IPS DF 4.7 (cell line): ENCODE measurements around the gene USP9X.
"Not testable (repeated sequence)": the region's sequence is repeated elsewhere in the genome, so short reads cannot be mapped to it uniquely, and the experiment has no call there.

ENCODE experiments used
- DNase-seq: peaks from one replicate; pipeline ENCODE4 v3.0.0-alpha.2; 2013; ENCODE audit warnings: low spot score; ENCODE audit errors: extremely low read depth

USP9X gene

DNA sequence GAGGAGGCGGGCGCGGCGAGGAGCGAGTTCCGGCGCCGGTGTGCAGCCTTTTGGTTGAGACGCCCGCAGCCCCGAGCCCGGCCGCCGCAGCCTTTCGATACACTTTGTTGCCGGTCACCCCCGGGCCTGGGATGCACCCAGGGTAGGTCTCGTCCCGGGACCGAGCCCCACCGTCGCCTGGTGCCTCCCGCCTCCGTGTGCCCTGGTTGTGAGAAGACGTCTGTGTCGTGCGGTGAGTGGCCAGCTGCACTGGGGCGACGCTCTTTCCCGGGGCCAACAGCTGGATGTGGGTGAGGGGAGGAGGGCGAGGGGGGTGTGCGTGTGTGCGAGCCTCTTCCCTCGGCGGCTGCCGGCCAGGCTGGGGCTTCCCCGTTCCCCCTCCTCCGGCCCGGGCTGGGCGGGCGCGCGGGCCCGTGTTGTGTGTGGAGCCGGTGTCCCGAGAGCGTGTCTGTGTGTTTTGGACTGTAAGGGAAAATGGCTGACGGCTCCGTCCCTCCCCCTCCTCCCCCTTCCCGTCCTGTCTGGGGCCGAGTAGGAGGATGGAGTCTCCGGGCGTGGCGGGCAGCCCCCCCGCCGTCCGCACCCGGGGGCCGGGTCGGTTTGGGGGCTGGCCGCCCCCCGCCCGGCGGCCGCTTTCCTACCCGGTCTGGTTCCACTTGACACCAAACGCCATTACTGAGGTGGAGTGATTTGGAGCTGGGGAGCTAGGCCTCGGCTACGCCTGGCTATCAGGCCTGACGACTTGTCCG is 807 bp downstream of the USP9X start:
- no peak for DNase-seq

- DNase-seq, result no peak
Measured at GRCh38 chrX:41086627-41086932, 1.3 kb downstream of the USP9X start.

DNA sequence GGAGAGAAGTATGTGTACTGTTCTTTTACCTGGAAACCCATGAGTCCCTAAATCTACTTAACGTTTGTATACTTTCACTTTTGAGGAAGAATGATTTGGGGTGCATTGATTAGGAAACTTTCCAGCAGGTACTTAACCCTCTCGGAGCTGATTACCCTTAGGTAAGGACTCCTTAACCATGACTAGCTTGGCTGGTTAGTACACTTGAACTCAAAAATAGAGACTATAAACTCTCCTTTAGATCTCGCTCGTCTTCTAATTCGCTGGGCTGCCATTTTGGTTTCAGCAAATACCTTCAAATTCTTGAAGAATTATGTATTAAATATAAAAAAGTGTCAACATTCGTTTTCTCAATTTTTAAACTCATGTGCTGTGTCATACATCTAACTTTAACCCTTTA is 2.0 kb downstream of the USP9X start:
- DNase-seq, result no peak

DNA sequence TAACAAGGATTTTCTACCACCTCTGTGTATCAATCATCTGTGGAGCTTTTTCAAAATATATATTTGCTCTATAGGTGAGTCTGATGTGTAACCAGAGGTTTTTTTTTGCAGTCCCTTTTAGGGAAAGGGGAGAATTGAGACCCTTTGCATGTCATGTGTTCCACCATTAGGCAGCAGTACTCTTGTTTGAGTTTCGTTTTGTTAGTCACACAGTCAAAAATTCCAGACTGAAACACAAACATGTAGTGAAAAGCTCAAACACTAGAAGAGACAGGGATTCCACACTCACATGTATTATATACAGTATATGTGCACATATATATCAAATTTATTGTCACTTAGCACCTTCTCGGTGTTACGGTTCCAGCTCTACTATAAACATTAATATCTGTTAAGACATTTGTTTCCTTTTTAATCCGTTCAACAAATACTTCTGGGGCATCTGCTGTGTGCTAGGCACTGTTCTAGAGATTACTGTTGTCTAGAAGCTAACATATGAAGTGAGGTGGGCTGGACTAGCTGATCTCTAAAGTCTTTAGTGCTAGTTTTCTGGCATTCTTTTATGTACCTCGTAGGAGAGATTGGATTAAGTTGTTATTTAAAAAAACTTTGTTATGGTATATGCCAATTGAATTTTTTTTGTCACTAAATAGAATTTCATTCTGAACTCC is 5.5 kb downstream of the USP9X start:
- no peak for DNase-seq

GRCh38 chrX:41092776-41093175 is 7.5 kb downstream of the USP9X start:
- no peak for DNase-seq

DNA sequence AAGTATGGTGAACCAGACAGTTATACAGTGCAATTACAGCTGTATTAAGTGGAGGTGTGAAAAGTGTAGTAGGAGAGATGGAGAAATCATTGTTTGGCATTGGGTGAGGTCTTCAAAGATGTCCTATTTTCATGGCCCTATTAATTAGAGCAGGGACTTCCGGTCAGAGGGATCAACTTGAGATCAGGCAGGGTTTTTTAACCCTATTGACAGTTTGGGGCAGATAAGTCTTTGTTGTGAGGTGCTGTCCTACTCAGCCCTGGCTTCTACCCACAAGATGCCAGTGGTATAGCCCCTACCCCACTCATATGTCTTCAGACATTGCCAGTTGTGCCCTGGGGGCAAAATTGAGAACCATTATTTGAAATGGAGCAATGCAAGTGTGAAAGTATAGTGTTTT is 9.9 kb downstream of the USP9X start:
- DNase-seq, result no peak

GRCh38 chrX:41095908-41096307 is 10.7 kb downstream of the USP9X start:
- DNase-seq, result no peak

DNA sequence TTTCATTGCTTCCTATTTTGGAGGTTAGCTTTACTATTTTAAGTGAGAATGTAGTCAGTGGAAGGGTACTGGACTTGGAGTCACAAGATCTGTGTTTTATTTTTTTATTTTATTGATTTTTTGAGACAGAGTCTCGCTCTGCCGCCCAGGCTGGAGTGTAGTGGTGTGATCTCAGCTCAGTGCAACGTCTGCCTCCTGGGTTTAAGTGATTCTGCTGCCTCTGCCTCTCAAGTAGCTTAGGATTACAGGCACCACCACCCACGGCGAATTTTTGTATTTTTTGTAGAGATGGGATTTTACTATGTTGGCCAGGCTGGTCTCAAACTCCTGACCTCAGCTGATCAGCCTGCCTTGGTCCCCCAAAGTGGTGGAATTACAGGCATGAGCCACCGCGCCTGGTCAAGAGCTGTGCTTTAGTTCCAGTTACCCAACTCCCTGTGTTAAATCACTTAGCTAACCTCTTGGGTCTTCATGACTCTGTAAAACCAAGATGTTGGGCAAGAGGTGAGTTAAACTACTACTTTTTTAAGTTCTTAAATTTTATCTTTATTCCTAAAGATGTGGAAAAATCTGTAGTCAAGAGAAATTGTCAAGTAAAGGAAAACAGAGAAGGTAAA is 11.2 kb downstream of the USP9X start:
- no peak for DNase-seq

DNA sequence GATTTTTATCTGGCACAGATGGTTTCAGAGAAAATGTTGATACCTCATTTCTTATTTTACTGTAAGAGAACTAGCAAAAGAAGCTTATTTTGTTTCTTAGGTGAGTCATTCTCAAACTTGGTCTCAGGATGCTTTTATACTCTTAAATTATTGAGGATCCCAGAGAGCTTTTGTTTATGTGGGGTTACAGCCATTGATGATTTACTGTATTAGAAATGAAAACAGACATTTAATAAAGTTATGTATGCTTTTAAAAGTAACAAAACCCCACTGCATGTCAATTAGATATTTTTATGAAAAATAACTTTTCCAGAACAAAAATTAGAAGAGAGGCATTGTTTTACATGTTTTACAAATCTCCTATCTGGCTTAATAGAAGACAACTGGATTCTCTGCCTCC is 12.1 kb downstream of the USP9X start:
- DNase-seq, result no peak

DNA sequence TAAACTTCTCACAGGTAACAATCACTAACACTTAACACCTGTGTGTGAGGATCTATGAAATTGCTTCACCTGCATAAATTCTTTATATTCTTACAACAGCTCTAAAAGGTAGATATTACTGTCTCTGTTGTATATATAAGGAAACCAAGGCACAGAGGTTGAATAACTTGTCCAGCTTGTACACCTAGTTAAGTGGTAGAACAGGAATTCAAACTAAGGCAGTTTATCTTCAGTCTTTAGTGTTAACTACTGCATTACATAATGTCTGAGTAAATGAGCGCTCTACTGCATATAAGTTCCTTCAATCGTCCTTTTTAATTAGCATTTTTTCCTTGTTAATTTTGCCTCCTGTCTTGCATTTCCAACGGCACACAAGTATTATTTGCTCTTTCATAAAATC is 15.0 kb downstream of the USP9X start:
- DNase-seq, result no peak

- DNase-seq, result no peak
Measured at GRCh38 chrX:41100819-41101218, 15.6 kb downstream of the USP9X start.

GRCh38 chrX:41105005-41105404 is 19.8 kb downstream of the USP9X start:
- no peak for DNase-seq

DNA sequence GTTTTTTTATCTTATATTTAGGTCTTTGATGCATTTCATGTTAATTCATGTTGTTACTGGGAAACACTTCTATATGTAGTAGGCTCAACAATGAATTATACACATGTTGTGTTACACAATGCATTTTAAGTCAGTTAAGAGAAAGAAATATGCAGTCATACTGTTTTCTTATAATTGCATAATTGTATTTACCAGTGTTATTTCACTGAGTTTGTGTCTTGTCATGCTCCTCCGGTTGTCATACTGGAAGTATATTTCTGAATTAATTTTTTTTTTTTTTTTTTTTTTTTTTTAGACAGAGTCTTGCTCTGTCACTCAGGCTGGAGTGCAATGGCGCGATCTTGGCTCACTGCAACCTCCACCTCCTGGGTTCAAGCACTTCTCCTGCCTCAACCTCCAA is 21.0 kb downstream of the USP9X start:
- not testable (repeated sequence) for DNase-seq

GRCh38 chrX:41108007-41108406 is 22.8 kb downstream of the USP9X start:
- DNase-seq, result no peak

DNA sequence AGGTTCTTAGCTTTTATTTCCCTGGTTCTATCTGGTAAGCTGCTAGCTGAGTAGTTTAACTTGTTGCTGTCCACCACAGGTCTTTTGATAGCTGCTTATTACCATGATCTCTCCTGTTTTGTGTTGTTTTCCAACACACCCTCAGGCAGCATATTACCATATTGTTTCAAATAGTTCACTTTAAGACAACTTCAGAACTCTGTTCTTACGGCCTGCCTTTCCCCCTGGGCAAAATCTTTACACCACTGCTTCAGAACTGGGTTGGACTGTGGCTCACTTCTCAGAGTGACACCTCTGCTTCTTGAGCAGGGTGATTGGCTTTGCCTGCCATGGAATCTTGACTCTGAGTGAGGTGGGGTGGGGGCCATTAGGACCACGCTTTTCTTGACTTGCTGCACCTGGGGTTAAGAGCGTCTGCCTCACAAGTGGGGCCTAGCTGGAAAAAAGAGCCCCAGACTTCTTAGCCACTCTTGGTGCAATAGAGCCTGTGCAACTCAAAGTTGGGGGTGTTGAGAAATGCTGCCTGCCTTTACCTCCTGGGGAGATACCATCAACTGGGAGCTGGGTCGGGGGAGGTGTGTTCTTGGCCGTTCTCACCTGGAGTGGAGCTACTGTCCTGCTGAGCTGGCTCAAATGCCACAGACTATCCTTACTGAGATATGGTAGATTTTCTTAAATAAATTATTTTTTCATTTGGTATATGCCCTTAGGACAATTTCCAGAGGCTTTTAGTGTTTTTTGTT is 23.4 kb downstream of the USP9X start:
- no peak for DNase-seq

GRCh38 chrX:41110801-41111625 is 25.8 kb downstream of the USP9X start:
- DNase-seq, result no peak

DNA sequence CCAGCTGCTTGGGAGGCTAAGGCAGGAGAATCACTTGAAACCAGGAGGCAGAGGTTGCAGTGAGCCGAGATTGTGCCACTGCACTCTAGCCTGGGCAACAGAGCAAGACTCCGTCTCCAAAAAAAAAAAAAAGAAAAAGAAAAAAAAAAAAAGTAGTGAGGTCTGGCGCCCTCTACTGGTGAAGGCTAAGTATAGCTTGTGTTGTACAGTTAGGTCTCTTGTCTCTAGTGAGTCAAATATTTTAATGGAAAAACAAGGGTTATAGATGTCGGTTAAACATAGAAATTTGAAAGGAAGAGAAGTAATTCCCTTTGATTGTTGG is 29.8 kb downstream of the USP9X start:
- not testable (repeated sequence) for DNase-seq

- DNase-seq, result no peak
Measured at GRCh38 chrX:41116948-41117347, 31.7 kb downstream of the USP9X start.

DNA sequence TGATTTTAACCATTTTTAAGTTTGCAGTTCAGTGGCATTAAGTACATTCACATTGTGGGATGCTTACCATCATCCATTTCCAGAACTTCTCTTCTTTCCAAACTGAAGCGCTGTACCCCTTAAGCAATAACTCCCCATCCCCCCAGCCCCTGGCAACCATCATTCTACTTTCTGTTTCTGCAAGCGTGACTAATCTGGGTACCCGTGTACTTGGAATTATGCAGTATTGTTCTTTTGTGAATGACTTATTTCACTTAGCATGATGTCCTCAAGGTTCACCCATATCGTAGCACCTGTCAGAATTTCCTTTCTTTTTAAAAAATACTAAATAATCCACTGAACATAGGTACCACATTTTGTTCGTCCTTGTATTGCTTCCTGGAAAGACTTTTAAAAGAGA is 32.9 kb downstream of the USP9X start:
- DNase-seq, result no peak

- DNase-seq, result no peak
Measured at GRCh38 chrX:41119803-41120202, 34.6 kb downstream of the USP9X start.

DNA sequence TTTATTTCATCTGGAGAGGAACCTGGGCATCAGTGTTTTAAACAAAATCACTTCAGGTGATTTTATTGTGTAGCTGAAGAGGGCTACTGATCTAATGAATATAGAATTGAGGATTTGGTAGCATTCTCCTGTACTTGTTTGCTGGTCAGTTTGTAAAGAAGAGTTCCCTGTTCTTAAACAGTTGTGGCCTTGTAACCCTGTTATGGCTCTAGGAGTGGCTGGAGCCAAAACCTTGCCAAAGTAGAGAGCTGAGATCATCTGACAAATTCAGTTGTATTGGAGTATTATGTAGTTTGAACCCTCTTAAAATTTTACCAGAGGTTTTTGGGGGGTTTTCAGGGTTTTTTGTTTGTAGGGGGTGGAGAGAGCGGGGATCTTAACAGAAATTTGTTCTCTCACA is 36.5 kb downstream of the USP9X start:
- no peak for DNase-seq
